AG08395 (cell line): ENCODE data around the gene TMEM147.

ENCODE experiments used
- DNase-seq: peaks from one replicate; pipeline ENCODE4 v3.0.0; 2012; ENCODE audit warnings: mixed read lengths, low spot score

The TMEM147 gene

DNA sequence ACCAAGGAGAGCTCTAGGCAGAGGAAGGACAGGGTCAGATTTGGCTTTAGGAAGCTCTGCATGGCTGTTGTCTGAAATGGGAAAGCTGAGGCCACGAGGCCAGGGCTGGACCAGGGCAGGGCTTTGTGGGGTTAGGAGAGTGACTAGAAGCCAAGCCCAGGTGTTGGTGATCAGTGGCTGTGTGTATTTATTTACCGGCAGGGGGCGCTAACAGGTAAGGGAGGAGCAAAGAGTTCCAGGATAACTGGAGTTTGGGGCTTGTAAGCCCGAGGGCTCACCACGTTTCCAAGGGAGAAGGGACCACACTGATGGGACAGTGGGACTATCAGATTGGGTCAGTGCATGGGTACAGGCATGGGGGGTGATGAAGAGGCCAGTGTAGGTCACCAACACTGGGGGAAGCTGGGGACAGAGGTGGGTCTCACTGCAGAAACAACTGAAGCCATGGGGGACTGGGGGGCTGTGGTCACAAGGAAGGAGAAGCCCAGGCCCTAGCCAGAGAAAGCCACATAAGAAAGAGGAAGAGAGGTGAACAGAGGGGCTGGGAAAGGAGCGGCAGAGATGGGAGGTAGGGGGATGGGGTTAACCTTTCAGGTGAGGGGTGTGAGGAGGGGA, 3.9 kb downstream of the TMEM147 start:
- peak; percentile 75 for DNase-seq

GRCh38 chr19:35549879-35550523, 4.6 kb downstream of the TMEM147 start:
- DNase-seq: no peak

- DNase-seq: no peak
These were observed 5.8 kb downstream of the TMEM147 start for GRCh38 chr19:35551091-35551810.

- no peak for DNase-seq
These were observed 7.3 kb downstream of the TMEM147 start for GRCh38 chr19:35552534-35553384.

DNA sequence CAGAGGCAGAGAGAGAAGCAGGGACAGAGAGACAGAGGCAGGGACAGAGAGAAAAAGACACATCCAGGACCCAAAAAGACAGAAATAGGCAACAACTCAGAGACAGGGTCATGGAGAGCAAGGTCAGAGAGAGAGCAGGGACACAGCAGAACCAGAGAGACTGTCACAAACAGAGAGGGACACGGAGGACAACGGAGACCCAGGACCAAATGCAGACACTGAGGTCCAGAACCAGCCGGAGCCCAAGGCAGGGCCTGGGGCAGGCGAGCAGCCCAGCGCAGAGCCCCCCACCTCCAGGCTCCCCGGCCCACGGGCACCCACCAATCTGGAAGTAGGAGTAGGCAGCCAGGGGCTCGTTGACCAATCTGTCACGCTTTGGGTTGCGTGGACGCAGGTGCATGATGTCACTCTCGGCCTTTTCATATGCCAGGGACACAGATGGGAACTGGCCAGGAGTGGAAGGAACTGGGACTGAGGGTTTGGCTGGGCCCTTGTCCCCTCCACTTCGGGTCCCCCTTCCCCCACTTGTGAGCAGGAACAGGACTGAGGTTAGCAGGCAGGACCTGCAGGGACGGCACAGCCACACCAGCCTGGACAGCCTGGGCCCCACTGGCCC, 8.1 kb downstream of the TMEM147 start:
- no peak for DNase-seq

DNA sequence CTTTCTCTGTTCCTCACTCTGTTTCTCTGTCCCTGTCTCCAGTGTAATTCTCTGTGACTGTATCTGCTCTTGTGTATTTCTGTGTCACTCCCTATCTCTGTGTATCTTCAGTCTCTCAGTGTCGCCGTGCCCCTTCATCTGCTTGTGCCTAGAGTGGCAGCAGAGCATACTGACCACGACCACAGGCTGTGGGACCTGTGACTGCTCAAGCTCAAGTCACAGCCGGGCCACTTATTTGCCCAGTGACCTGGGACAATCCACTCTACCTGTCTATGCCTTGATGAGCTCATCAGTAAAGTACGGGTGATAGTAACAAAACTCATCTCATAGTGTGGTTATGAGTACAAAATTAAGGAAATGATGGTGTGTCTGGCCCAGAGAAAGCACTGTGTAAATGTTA, 8.7 kb downstream of the TMEM147 start:
- no peak for DNase-seq

DNA sequence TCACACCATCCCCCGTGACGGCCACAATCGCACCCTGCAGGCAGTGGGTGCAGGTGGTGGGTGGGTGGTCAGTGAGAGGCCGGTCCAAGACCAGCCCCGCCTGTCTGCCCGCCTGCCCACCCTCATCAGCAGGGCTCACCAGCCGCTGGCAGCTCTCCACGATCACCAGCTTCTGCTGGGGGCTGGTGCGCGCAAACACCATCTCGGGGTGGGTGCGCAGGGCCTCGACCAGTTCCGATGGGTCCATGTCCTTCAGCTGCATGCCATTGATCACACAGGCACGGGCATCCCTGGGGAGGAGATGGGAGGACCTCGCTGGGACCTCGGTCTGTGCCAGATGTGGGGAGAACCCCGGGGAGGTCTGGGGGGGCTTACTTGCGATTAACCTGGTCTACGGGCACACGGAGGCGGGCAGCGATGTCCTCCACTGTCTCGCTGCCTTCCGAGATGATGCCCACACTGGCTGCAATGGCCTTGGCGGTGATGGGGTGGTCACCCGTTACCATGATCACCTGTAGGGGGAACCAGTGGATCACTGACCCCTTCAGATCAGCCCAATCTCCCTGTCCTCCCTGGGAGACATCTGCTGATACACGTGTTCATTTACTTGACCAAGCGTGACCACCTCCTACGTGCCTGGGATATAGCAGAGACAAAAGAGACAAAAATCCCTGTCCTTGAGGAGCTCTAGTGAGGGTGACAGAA, 10.0 kb downstream of the TMEM147 start:
- DNase-seq: peak; percentile 40

DNA sequence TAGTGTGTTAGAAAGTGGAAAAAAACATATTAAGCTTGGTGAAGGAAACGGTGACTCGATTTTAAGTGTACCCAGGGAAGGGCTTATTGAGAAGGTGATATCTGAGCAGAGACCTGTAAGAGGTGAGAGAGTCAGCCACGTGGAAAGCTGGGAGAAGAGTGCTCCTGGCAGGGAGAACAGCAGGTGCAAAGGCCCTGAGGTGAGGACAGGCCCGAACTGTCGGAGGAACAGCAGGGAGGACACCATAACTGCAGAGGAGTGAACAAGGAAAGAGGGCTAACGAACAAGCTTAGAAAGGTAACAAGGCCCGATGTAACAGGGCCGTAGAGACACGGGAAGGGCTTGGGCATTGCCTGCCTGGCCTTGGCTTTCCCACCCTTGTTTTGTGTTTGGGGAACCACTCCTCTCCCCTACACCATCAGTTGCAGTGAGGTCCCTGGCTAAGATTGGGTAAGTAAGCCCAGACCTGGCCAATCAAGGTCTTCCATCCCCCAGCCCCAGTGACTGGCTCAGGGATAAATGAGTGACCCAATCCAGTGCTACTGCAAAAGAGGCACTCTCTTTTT, 10.7 kb downstream of the TMEM147 start:
- DNase-seq: no peak

DNA sequence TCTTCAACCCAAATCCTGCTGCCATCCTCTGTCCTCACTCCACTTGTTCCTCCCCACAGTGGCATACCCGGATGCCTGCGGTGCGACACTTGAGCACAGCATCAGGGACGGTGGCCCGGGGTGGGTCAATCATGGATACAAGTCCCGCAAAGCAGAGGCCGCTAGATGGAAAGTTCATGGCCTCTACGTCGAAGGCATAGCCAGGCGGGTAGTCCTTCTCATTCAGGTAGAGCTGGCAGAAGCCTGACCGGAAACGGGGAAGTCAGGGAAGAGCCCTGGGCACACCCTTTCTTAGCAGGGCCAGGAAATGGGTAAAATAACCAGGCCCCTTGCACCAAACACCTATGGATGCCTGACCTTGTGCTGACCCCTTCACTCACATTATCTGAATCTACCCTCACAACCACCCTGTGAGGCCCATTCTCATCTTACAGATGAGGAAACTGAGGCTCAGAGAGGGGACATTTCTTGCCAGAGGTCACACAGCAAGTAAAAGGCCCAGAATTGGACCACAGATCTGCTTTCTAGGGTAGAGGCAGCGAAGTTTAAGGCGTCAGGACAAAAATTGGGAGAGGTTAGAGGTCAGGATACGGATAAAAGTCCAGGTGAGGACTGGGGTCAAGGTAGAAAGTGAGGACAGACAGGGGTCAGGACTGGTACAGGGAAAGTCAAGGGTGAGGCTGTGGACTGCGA, 11.6 kb downstream of the TMEM147 start:
- no peak for DNase-seq

DNA sequence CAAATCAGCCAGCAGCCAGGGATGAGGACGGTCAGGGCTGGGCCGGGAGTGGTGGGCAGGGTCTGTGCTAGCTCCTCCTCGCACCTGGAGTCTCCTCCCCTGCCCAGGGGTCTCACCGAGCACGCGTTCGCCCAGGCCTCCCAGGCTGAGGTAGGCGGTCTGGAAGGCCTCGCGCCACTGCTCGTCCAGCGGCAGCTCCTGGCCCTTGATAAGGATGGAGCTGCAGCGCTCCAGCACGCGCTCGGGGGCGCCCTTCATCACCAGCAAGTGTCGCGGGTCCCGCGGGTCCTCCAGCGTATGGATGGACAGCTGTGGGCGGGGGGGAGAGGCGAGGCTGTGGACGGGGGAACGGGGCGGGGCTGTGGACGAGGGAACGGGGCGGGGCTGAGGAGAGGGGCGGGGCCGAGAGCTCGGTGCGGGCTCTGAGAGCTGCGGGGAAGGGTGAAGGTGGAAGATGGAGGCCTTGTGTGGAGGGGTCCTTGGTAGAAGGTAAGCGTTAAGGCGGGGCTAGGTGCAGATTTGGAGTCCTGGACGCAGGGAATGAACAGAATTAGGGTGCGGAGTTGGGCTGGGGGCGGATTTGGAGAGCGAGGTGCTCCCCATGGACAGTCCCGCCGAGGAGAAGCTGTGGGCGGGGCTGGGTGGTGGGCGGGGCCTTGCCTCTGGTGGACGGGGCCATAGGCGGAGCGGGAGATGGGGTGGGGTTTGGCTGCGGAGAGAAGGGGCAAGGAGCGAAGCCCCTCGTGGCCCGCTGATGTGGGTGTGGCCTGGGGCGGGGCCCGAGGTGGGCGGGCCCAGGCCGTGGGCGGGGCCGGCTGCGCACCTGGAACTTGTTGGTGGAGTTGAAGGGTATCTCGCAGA, 12.3 kb downstream of the TMEM147 start:
- peak; percentile 35 for DNase-seq

DNA sequence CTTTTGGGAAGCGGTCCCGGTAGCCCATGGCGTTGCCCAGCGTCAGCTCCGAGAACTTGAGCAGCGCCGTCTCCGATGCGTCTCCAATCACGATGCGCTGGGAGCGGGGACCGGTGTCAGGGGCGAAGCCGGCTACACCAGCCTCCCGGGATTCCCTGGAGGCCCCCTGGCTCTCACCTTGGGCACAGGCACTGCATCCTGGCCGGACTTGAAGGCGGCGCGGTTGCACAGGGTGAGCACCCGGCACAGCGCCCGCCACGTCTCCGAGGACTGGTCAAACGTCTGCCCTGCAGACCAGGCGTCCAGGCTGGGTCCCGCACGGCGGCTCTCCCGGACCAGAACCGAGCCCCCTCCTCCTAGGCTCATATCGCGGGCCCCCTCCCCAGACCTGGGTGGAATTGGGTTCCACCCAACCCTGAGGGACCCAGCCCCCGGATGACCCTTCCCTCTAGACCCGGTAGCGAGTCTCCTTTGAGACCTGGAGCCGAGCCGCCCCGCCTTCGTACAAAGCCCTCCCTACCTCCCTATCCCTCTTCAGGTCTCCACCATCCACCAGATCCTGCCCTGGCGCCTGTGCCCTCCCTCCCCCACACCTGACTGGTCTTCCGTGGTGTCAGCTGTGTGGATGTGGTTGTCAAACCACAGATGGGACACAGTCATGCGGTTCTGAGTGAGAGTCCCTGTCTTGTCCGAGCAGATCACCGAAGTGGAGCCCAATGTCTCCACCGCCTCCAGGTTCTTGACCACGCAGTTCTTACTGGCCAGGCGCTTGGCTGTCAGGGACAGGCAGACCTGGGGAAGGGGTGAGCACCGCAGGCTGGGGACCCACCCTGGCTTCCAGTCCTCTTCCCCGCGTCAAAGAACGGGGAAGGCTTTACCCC, 13.2 kb downstream of the TMEM147 start:
- no peak for DNase-seq

GRCh38 chr19:35559281-35559659, 13.8 kb downstream of the TMEM147 start:
- DNase-seq: no peak

DNA sequence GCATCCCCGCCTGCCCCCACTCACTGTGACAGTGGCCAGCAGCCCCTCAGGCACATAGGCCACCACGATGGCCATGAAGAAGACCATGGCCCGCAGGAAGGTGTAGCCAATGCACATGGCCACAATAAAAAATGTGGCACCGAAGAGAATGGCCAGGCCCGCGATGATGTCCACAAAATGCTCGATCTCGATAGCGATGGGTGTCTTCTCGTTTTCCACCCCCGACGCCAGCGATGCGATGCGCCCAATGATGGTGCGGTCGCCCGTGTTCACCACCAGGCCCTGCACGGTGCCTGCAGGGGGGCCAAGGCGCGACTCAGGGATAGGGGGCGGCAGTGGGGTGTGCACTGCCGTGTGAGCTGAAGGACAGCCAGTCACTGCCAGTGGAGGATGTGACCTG, 14.4 kb downstream of the TMEM147 start:
- DNase-seq: no peak

- DNase-seq: no peak
These were observed 14.8 kb downstream of the TMEM147 start for GRCh38 chr19:35560271-35560670.

DNA sequence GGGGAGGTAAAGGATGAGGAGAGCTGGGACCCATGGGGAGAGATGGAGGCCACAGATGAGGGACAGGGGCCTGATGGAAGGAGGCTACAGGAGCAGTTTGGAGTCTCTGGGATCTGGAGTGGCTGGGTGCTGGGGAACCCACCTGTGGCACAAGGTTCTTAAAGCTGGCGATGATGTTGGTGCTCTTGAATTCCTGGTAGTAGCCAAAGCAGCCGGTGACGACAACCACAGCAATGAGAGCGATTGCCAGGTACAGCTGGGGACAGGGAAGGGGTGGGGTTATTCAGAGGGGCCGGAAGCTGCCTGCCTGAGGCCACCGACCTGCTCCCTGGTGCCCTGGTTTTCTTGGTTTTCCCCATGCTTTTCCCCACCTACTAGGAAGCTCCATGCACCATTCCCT, 15.3 kb downstream of the TMEM147 start:
- DNase-seq: no peak

DNA sequence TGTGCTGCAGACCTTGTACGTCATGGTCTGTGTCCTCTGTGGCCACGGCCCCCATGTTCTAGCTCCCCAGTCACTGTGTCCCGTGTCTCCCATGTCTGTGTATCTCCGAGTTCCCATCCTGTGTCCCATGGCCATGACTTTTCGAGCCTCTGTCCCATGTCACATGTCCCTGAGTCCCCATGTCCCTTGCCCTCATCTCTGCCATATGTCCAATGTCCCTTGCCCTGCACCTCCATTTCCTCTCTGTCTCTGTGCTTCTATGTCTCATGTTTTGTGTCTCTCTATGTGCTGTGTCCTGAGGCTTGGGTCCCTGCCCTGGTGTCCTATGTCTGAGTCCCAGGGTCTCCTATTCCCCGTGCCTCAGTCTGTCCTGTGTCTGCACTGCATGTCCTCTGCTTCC, 16.0 kb downstream of the TMEM147 start:
- no peak for DNase-seq

- DNase-seq: no peak
These were observed 16.9 kb downstream of the TMEM147 start for GRCh38 chr19:35562336-35562735.

DNA sequence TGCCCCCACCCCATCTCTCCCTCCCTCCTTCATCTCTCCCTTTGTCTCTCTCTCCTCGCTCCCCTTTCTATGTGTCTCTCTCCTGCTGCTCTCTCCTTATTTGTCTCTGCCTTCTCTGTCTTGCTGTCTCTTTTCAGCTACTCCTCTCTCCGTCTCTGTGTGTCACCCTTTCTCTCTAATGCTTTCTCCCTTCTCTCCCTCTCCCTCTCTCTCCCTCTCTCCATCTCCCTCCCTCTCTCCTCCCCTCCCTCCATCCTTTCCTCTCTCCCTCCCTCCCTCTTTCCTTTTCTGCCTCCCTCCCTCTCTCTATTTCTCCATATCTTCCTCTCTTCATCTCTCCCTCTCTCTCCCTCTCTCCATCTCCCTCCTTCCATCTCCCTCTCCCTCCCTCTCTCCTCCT, 17.4 kb downstream of the TMEM147 start:
- no peak for DNase-seq
